B cell (primary cell): ENCODE data around the gene HMGCS1. TPM values are rescaled to one million over a fixed set of nuclear protein-coding genes. Genes with fewer than 3 reads are reported as not detected.
"Not testable (repeated sequence)": the region's sequence is repeated elsewhere in the genome, so short reads cannot be mapped to it uniquely, and the experiment has no call there.

Source experiments
- ATAC-seq: fragments of 200-7000 bp; cut with Tn5 transposase; one replicate; pipeline ENCODE4 v1.10.0; 2021; ENCODE audit warnings: low read depth, mild to moderate bottlenecking, moderate number of reproducible peaks, moderate library complexity
- CTCF ChIA-PET: fragments of 350-600 bp; sonication (Branson Sonifier 250); formaldehyde crosslinking; loops from one replicate; lab custom pipeline; 2021; ENCODE audit warnings: antibody characterized with exemption, inconsistent platforms; lab: Charles Lee
- POLR2A ChIA-PET: fragments of 350-600 bp; sonication (Branson Sonifier 250); formaldehyde crosslinking; loops from one replicate; lab custom pipeline; 2021; ENCODE audit warnings: antibody characterized with exemption; lab: Charles Lee
- DNase-seq: peaks from one replicate; pipeline ENCODE4 v3.0.0; 2013
- H2AFZ ChIP-seq: 2 replicates; pipeline ENCODE4 v1.6.1; 2012; ENCODE audit warnings: mild to moderate bottlenecking, low read depth, low read length; ENCODE audit not compliant: insufficient read depth, poor library complexity, severe bottlenecking
- H3K27ac ChIP-seq, 2 donors: 1 replicate in 1 of 2; 2 replicates in 1 of 2; pipeline ENCODE4 v1.5.1; 2012 to 2013; ENCODE audit warnings: low read length in 2 of 2, mild to moderate bottlenecking in 2 of 2, moderate library complexity in 1 of 2
- H3K27me3 ChIP-seq, 4 experiments: fragments of 200-600 bp in 1 of 4; sonication (generic) in 1 of 4; replicated peaks in 1 of 4; 1 replicate in 2 of 4; 2 replicates in 2 of 4; pipeline versions ENCODE4 v1.6.1 to v1.7.0; 2013 to 2016; ENCODE audit warnings: low read length in 3 of 4, mild to moderate bottlenecking in 2 of 4, mixed read lengths in 1 of 4, moderate library complexity in 1 of 4; ENCODE audit not compliant: insufficient read depth in 4 of 4, control insufficient read depth in 3 of 4; ENCODE audit errors: control extremely low read depth in 1 of 4
- H3K36me3 ChIP-seq, 2 experiments: replicated peaks in 1 of 2; 1 replicate in 1 of 2; 2 replicates in 1 of 2; pipeline versions ENCODE4 v1.6.1 to v1.7.1; 2013; ENCODE audit warnings: low read length in 1 of 2; ENCODE audit not compliant: insufficient read depth in 2 of 2, control insufficient read depth in 1 of 2; ENCODE audit errors: control extremely low read depth in 1 of 2, extremely low read depth in 1 of 2
- H3K4me1 ChIP-seq, 2 donors: fragments of 200-600 bp in 1 of 2; sonication (generic) in 1 of 2; 1 replicate in 1 of 2; 2 replicates in 1 of 2; pipeline versions ENCODE4 v1.5.1 to v1.6.1; 2013 to 2017; ENCODE audit warnings: low read length in 2 of 2; ENCODE audit not compliant: control insufficient read depth in 2 of 2, insufficient read depth in 2 of 2
- H3K4me2 ChIP-seq: replicated peaks from 2 replicates; pipeline ENCODE3; 2012; ENCODE audit warnings: mild to moderate bottlenecking, low read depth, low read length; ENCODE audit not compliant: poor library complexity, severe bottlenecking
- H3K4me3 ChIP-seq, 5 experiments: fragments of 200-600 bp in 1 of 5; sonication (generic) in 1 of 5; 1 replicate in 3 of 5; 2 replicates in 2 of 5; pipeline versions ENCODE4 v1.5.1 to v1.7.0; 2011 to 2016; ENCODE audit warnings: low read length in 4 of 5, mild to moderate bottlenecking in 4 of 5, low read depth in 2 of 5, control low read depth in 1 of 5, moderate library complexity in 1 of 5; ENCODE audit not compliant: insufficient read depth in 1 of 5; ENCODE audit errors: control extremely low read depth in 1 of 5, extremely low read depth in 1 of 5
- H3K79me2 ChIP-seq: fragments of 200-600 bp; sonication (generic); one replicate; pipeline ENCODE4 v1.6.0; 2016; ENCODE audit warnings: low read length; ENCODE audit not compliant: control insufficient read depth, insufficient read depth
- H3K9ac ChIP-seq: fragments of 200-600 bp; sonication (generic); 2 replicates; pipeline ENCODE4 v1.6.1; 2017; ENCODE audit warnings: mild to moderate bottlenecking, low read length, moderate library complexity
- H3K9me3 ChIP-seq, 3 donors: one replicate each; pipeline versions ENCODE4 v1.6.1 to v1.7.1; 2013; ENCODE audit warnings: low read length in 2 of 3; ENCODE audit not compliant: control insufficient read depth in 2 of 3, insufficient read depth in 1 of 3; ENCODE audit errors: control extremely low read depth in 1 of 3
- H4K20me1 ChIP-seq: 2 replicates; pipeline ENCODE4 v1.6.0; 2012; ENCODE audit warnings: mild to moderate bottlenecking, low read length; ENCODE audit not compliant: insufficient read depth, control insufficient read depth, poor library complexity, severe bottlenecking
- H3K27ac Mint-ChIP-seq: one replicate; pipeline ENCODE4 v1.8.0; 2021; ENCODE audit warnings: mixed read lengths
- H3K27me3 Mint-ChIP-seq: one replicate; pipeline ENCODE4 v1.8.0; 2021; ENCODE audit warnings: mixed read lengths
- H3K4me1 Mint-ChIP-seq: one replicate; pipeline ENCODE4 v1.8.0; 2021; ENCODE audit warnings: mixed read lengths
- H3K4me3 Mint-ChIP-seq: one replicate; pipeline ENCODE4 v1.8.0; 2021; ENCODE audit warnings: mixed read lengths
- H3K9me3 Mint-ChIP-seq: one replicate; pipeline ENCODE4 v1.8.0; 2022; ENCODE audit warnings: mixed read lengths; ENCODE audit not compliant: insufficient read depth
- EZH2 ChIP-seq: IDR thresholded peaks from 2 replicates; pipeline ENCODE4 v1.6.1; 2012; ENCODE audit warnings: borderline replicate concordance, low read depth, mild to moderate bottlenecking, moderate library complexity, low read length; ENCODE audit not compliant: insufficient read depth, poor library complexity, severe bottlenecking
- WGBS: methylation state at CpG from one replicate; pipeline ENCODE4 v1.1.5; 2013; ENCODE audit warnings: missing lambda C conversion rate; ENCODE audit not compliant: insufficient coverage; 5-methylcytosine and 5-hydroxymethylcytosine counted together
- intact Hi-C: fragments of 100-400 bp; cut with micrococcal nuclease; formaldehyde crosslinking; loops from one replicate; pipeline ENCODE4 v1.10.0; 2022
- polyA plus RNA-seq: library from polyadenylated mRNA; depleted of rRNA; stranded (reverse); fragments of >200 nt; gene quantifications from 2 replicates; pipeline ENCODE4 v1.2.3, GENCODE V29; 2012
- total RNA-seq, 2 donors: library from RNA; stranded (reverse); fragments of 120-200 nt in 1 of 2; gene quantifications; 1 replicate in 1 of 2; 2 replicates in 1 of 2; pipeline versions ENCODE4 v1.2.3 to v1.2.4, GENCODE V29; 2013 to 2022
- TF ChIP-seq, protein P1 (sequence below): fragments of 200-600 bp; IDR thresholded peaks from one replicate; pipeline ENCODE4 v1.8.0; 2022; ENCODE audit warnings: antibody characterized with exemption, mild to moderate bottlenecking

Gene HMGCS1
- total and polyA plus RNA-seq, 2 donors (not counting 1 experiment from before 2014, with no cell fraction given) = 16.3 to 68.7 TPM

- Mint-ChIP-seq H3K9me3 (peaks cover 6% of the 10 kb centered on the region), H3K27ac (no peak overlapping the region), H3K4me3 (no peak overlapping the region), H3K27me3 (peaks cover 33% of the 10 kb centered on the region), H3K4me1 (no peaks in the 10 kb centered on the region)
- intact Hi-C loops = no loop called here
- no CpG with 5 or more reads among the region's 1 CpG for WGBS
- ChIA-PET CTCF (no interaction called here), POLR2A (no interaction called here)
- no peak overlapping the region for H2AFZ ChIP-seq
- no peaks in the 10 kb centered on the region for H3K79me2 ChIP-seq
- no peak overlapping the region for H3K9ac ChIP-seq
- no peak for TF ChIP-seq EZH2
- TF ChIP-seq, protein P1, sequence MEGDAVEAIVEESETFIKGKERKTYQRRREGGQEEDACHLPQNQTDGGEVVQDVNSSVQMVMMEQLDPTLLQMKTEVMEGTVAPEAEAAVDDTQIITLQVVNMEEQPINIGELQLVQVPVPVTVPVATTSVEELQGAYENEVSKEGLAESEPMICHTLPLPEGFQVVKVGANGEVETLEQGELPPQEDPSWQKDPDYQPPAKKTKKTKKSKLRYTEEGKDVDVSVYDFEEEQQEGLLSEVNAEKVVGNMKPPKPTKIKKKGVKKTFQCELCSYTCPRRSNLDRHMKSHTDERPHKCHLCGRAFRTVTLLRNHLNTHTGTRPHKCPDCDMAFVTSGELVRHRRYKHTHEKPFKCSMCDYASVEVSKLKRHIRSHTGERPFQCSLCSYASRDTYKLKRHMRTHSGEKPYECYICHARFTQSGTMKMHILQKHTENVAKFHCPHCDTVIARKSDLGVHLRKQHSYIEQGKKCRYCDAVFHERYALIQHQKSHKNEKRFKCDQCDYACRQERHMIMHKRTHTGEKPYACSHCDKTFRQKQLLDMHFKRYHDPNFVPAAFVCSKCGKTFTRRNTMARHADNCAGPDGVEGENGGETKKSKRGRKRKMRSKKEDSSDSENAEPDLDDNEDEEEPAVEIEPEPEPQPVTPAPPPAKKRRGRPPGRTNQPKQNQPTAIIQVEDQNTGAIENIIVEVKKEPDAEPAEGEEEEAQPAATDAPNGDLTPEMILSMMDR = no peak
- H3K4me1 ChIP-seq = no peaks in the 10 kb centered on the region
- H3K36me3 ChIP-seq = no peaks in the 10 kb centered on the region
- no peak overlapping the region for H3K4me3 ChIP-seq
- H3K27me3 ChIP-seq = peaks cover 0 to 7% (median 0%) of the 10 kb centered on the region in 4 experiments
- H3K27ac ChIP-seq = no peak overlapping the region
- H4K20me1 ChIP-seq = no peaks in the 10 kb centered on the region
- no peak for DNase-seq
- no peak for ATAC-seq
- H3K9me3 ChIP-seq = peaks cover 0 to 13% (median 8%) of the 10 kb centered on the region in 3 donors
- no peak overlapping the region for H3K4me2 ChIP-seq
Measured at GRCh38 chr5:43332401-43332800, 19.2 kb upstream of the HMGCS1 start.

GRCh38 chr5:43325624-43326023 lies 12.4 kb upstream of the HMGCS1 start:
- H3K4me3 Mint-ChIP-seq, H3K9ac ChIP-seq, H3K4me3 ChIP-seq, H3K9me3 Mint-ChIP-seq, H3K79me2 ChIP-seq, H3K27ac Mint-ChIP-seq, H2AFZ ChIP-seq, CTCF ChIA-PET, H3K4me2 ChIP-seq, H3K27me3 ChIP-seq, H4K20me1 ChIP-seq, DNase-seq, H3K27ac ChIP-seq, POLR2A ChIA-PET, H3K36me3 ChIP-seq, intact Hi-C loops, H3K4me1 ChIP-seq, H3K4me1 Mint-ChIP-seq, ATAC-seq, H3K9me3 ChIP-seq: not testable (repeated sequence)
- H3K27me3 Mint-ChIP-seq = peaks cover 10% of the 10 kb centered on the region

- H4K20me1 ChIP-seq, H3K79me2 ChIP-seq, H3K9me3 ChIP-seq, DNase-seq, H3K4me3 Mint-ChIP-seq, H3K4me1 Mint-ChIP-seq, H3K9me3 Mint-ChIP-seq, H3K27ac ChIP-seq, H2AFZ ChIP-seq, H3K4me2 ChIP-seq, H3K27ac Mint-ChIP-seq, H3K36me3 ChIP-seq, H3K9ac ChIP-seq, H3K27me3 ChIP-seq, H3K4me1 ChIP-seq, H3K4me3 ChIP-seq, intact Hi-C loops, CTCF ChIA-PET, POLR2A ChIA-PET, ATAC-seq: not testable (repeated sequence)
- WGBS = 100% methylated on average over 1 of the region's 3 CpGs
- peaks cover 10% of the 10 kb centered on the region for H3K27me3 Mint-ChIP-seq
Measured at GRCh38 chr5:43323488-43323887, 10.3 kb upstream of the HMGCS1 start.
